RWPE2 (cell line): Measurements from ENCODE around the gene PLK3.
"Not testable (repeated sequence)": the region's sequence is repeated elsewhere in the genome, so short reads cannot be mapped to it uniquely, and the experiment has no call there.

ENCODE experiments used
- ATAC-seq: fragments of 200-7000 bp; cut with Tn5 transposase; 3 replicates; pipeline ENCODE4 v1.9.1; 2021; ENCODE audit warnings: low read depth
- DNase-seq: peaks from one replicate; pipeline ENCODE4 v3.0.0-alpha.2; 2020; ENCODE audit warnings: low spot score
- H3K27ac ChIP-seq: fragments of 450-650 bp; 2 replicates; pipeline ENCODE4 v1.5.1; 2017; ENCODE audit warnings: mild to moderate bottlenecking; ENCODE audit not compliant: poor library complexity, severe bottlenecking
- H3K27me3 ChIP-seq: fragments of 250-450 bp; sonication (Bioruptor Pico); 2 replicates; pipeline ENCODE4 v1.5.1; 2021; ENCODE audit warnings: mild to moderate bottlenecking, moderate library complexity; ENCODE audit not compliant: insufficient read depth, poor library complexity, severe bottlenecking
- H3K36me3 ChIP-seq: fragments of 250-450 bp; sonication (Bioruptor Pico); 2 replicates; pipeline ENCODE4 v1.5.1; 2020; ENCODE audit warnings: low read depth, mild to moderate bottlenecking, moderate library complexity
- H3K4me1 ChIP-seq: fragments of 250-450 bp; sonication (Bioruptor Pico); 2 replicates; pipeline ENCODE4 v1.5.1; 2021; ENCODE audit warnings: mild to moderate bottlenecking, moderate library complexity; ENCODE audit not compliant: insufficient read depth, poor library complexity, severe bottlenecking
- H3K4me3 ChIP-seq: fragments of 250-450 bp; sonication (Bioruptor Pico); 2 replicates; pipeline ENCODE4 v1.5.1; 2021; ENCODE audit warnings: mild to moderate bottlenecking, moderate library complexity; ENCODE audit not compliant: severe bottlenecking
- H3K9me3 ChIP-seq: fragments of 250-450 bp; sonication (Bioruptor Pico); 2 replicates; pipeline ENCODE4 v1.5.1; 2021; ENCODE audit warnings: mild to moderate bottlenecking, moderate library complexity; ENCODE audit not compliant: severe bottlenecking
- CTCF ChIP-seq: fragments of 450-650 bp; IDR thresholded peaks from one replicate; pipeline ENCODE4 v1.5.1; 2017; ENCODE audit warnings: mild to moderate bottlenecking, moderate library complexity; ENCODE audit not compliant: poor library complexity, severe bottlenecking

PLK3 gene

GRCh38 chr1:44792736-44793502 lies 7.3 kb upstream of the PLK3 start:
- ATAC-seq (no peak), DNase-seq (no peak)
- Histone ChIP-seq H3K9me3 (no peaks in the 10 kb centered on the region), H3K27me3 (no peaks in the 10 kb centered on the region), H3K36me3 (no peaks in the 10 kb centered on the region), H3K4me3 (no peak overlapping the region), H3K4me1 (peaks cover 7% of the 10 kb centered on the region), H3K27ac (no peak overlapping the region)
- no peak for TF ChIP-seq CTCF

GRCh38 chr1:44797886-44798285 lies 2.3 kb upstream of the PLK3 start:
- not testable (repeated sequence) for H3K27me3 ChIP-seq, H3K27ac ChIP-seq, H3K4me3 ChIP-seq, H3K4me1 ChIP-seq, H3K9me3 ChIP-seq, ATAC-seq
- H3K36me3 ChIP-seq: peaks cover 17% of the 10 kb centered on the region
- DNase-seq: peak; percentile 3

GRCh38 chr1:44798481-44799365 lies 1.5 kb upstream of the PLK3 start:
- ATAC-seq (no peak), DNase-seq (peak; percentile 31)
- no peak for TF ChIP-seq CTCF
- Histone ChIP-seq H3K36me3 (peaks cover 26% of the 10 kb centered on the region), H3K9me3 (no peaks in the 10 kb centered on the region), H3K27me3 (no peaks in the 10 kb centered on the region), H3K4me1 (peaks cover under 1% of the 10 kb centered on the region), H3K27ac (peak overlapping the region; percentile 96), H3K4me3 (no peak overlapping the region)

- no peak for TF ChIP-seq CTCF
- H3K36me3 ChIP-seq: peaks cover 48% of the 10 kb centered on the region
- peaks cover 3% of the 10 kb centered on the region for H3K4me1 ChIP-seq
- no peak for DNase-seq
- peak overlapping the region; percentile 85 for H3K4me3 ChIP-seq
- H3K27ac ChIP-seq: peak overlapping the region; percentile 96
- no peaks in the 10 kb centered on the region for H3K27me3 ChIP-seq
- H3K9me3 ChIP-seq: no peaks in the 10 kb centered on the region
- no peak for ATAC-seq
These were observed 1.5 kb downstream of the PLK3 start for GRCh38 chr1:44801491-44802305.
